ENCODE measurements around the gene GNL3.

The GNL3 gene

DNA sequence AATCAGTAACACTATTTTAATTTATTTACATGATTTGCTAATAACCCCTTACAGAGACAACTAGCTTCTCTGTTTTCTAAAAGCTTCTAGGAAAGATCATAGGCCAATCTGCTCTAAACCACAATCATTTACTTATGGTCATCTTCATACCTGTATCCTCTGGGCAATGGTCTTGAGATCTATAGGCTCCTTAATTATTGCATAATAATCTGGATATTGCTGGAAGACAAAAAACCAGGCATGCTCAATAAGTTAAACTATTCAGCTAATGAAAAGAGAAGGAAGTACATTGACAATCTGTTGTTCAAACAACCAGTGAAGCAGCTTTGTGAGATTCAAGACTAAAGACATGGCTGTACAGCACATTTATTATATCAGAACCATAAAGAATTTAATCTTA, 34.2 kb upstream of the GNL3 start:
- ChIA-PET POLR2A (no interaction called here), CTCF (no interaction called here)
- DNase-seq (ENCODE audit: extremely low spot score): no peak
- TF ChIP-seq BHLHE40 (IDR thresholded peaks at IDR 0.05; ENCODE audit: borderline replicate concordance) (no peak), HDGF (IDR thresholded peaks at IDR 0.05; ENCODE audit: borderline replicate concordance) (no peak), CTBP1 (IDR thresholded peaks at IDR 0.05; ENCODE audit: borderline replicate concordance) (no peak), ARNT (IDR thresholded peaks at IDR 0.05) (no peak), FOXK2 (IDR thresholded peaks at IDR 0.05) (no peak), ELF4 (IDR thresholded peaks at IDR 0.05) (no peak), TARDBP (IDR thresholded peaks at IDR 0.05) (no peak), SP1 (IDR thresholded peaks at IDR 0.05) (no peak), FOXA1 (IDR thresholded peaks at IDR 0.05) (no peak), FOXM1 (IDR thresholded peaks at IDR 0.05; ENCODE audit: borderline replicate concordance) (no peak), ZNF384 (IDR thresholded peaks at IDR 0.05) (no peak), L3MBTL2 (conservative IDR thresholded peaks at IDR 0.05) (no peak), SUZ12 (IDR thresholded peaks at IDR 0.05) (no peak), NFRKB (IDR thresholded peaks at IDR 0.05) (no peak), LEF1 (IDR thresholded peaks at IDR 0.05; ENCODE audit: borderline replicate concordance) (no peak)
- TF ChIP-seq, protein P1, sequence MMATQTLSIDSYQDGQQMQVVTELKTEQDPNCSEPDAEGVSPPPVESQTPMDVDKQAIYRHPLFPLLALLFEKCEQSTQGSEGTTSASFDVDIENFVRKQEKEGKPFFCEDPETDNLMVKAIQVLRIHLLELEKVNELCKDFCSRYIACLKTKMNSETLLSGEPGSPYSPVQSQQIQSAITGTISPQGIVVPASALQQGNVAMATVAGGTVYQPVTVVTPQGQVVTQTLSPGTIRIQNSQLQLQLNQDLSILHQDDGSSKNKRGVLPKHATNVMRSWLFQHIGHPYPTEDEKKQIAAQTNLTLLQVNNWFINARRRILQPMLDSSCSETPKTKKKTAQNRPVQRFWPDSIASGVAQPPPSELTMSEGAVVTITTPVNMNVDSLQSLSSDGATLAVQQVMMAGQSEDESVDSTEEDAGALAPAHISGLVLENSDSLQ (IDR thresholded peaks at IDR 0.05): no peak

DNA sequence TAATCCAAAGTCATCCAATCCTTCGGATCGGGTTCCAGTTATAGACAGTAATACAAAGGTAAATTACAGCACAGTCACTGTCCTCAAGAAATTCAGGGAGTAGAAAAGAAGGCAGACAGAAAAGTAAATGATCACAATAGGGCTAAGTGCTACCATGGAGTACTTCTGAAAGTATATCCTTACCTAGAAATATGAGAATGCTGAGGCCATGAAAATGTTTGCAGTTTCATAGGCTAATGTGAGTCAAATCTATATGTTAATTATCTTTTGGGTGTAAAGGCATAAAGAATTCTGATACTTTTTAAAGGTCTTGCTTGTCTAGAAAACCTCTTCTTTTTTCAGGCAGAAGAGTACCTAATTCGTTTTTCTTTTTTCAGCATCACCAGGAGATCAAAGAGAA, 29.9 kb upstream of the GNL3 start:
- ChIA-PET CTCF (no interaction called here), POLR2A (no interaction called here)
- no peak for TF ChIP-seq FOXK2 (IDR thresholded peaks at IDR 0.05)
- no peak for TF ChIP-seq ARNT (IDR thresholded peaks at IDR 0.05)
- TF ChIP-seq LEF1 (IDR thresholded peaks at IDR 0.05; ENCODE audit: borderline replicate concordance): no peak
- TF ChIP-seq SP1 (IDR thresholded peaks at IDR 0.05): no peak
- no peak for TF ChIP-seq NFRKB (IDR thresholded peaks at IDR 0.05)
- TF ChIP-seq ZNF384 (IDR thresholded peaks at IDR 0.05): no peak
- no peak for TF ChIP-seq CTBP1 (IDR thresholded peaks at IDR 0.05; ENCODE audit: borderline replicate concordance)
- TF ChIP-seq HDGF (IDR thresholded peaks at IDR 0.05; ENCODE audit: borderline replicate concordance): no peak
- no peak for TF ChIP-seq L3MBTL2 (conservative IDR thresholded peaks at IDR 0.05)
- no peak for TF ChIP-seq SUZ12 (IDR thresholded peaks at IDR 0.05)
- no peak for TF ChIP-seq BHLHE40 (IDR thresholded peaks at IDR 0.05; ENCODE audit: borderline replicate concordance)
- TF ChIP-seq FOXM1 (IDR thresholded peaks at IDR 0.05; ENCODE audit: borderline replicate concordance): no peak
- TF ChIP-seq FOXA1 (IDR thresholded peaks at IDR 0.05): no peak
- TF ChIP-seq, protein P1 (IDR thresholded peaks at IDR 0.05): no peak
- no peak for TF ChIP-seq TARDBP (IDR thresholded peaks at IDR 0.05)
- no peak for TF ChIP-seq ELF4 (IDR thresholded peaks at IDR 0.05)
- DNase-seq (ENCODE audit: extremely low spot score): no peak

DNA sequence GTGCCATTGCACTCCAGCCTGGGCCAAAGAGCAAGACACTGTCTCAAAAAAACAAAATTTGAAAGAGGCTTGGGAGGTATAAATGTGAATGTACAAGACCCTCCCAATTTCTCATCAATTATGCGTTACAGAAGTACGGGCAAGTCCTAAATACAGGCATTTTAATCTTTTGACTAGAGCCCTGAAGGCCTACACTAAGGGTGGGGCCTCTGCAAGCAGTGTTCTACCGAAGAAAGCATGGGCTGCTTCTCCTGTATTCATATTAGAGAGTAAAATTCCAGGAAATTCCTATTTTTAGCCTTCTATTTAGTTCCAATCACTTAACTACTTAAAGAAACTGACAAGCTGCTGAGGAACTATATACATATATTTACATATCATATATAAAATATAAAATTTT, 25.8 kb upstream of the GNL3 start:
- ChIA-PET CTCF (no interaction called here), POLR2A (no interaction called here)

DNA sequence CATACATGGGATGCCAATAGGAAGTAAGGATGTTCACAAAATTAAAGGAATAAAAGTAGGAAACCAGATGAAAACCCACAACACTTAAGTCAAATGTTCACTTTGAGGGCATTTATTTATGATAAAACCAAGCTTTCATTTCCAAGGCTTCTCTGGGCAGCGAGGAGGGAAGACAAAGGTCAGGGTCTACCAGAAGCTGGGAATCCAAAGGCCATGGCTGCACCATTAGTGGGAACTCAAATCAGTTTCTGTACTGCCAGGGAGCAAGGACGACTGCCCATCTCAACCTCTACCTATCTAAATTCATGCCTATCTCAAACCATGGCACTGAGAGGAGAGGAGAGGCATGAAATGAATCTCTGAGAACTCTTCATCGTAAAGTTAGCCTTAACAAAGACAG, 22.7 kb upstream of the GNL3 start:
- no peak for TF ChIP-seq CTBP1 (IDR thresholded peaks at IDR 0.05; ENCODE audit: borderline replicate concordance)
- TF ChIP-seq FOXK2 (IDR thresholded peaks at IDR 0.05): no peak
- no peak for TF ChIP-seq ARNT (IDR thresholded peaks at IDR 0.05)
- no peak for TF ChIP-seq TARDBP (IDR thresholded peaks at IDR 0.05)
- TF ChIP-seq, protein P1 (IDR thresholded peaks at IDR 0.05): no peak
- no peak for TF ChIP-seq ZNF384 (IDR thresholded peaks at IDR 0.05)
- TF ChIP-seq FOXA1 (IDR thresholded peaks at IDR 0.05): no peak
- TF ChIP-seq SP1 (IDR thresholded peaks at IDR 0.05): no peak
- ChIA-PET POLR2A (no interaction called here), CTCF (no interaction called here)
- no peak for DNase-seq (ENCODE audit: extremely low spot score)

More for the DNA sequence above, 25.8 kb upstream of the GNL3 start:
- no peak for DNase-seq (ENCODE audit: extremely low spot score)
- TF ChIP-seq SP1 (IDR thresholded peaks at IDR 0.05) (no peak), BHLHE40 (IDR thresholded peaks at IDR 0.05; ENCODE audit: borderline replicate concordance) (no peak), FOXM1 (IDR thresholded peaks at IDR 0.05; ENCODE audit: borderline replicate concordance) (no peak), ELF4 (IDR thresholded peaks at IDR 0.05) (no peak), LEF1 (IDR thresholded peaks at IDR 0.05; ENCODE audit: borderline replicate concordance) (no peak), L3MBTL2 (conservative IDR thresholded peaks at IDR 0.05) (no peak), TARDBP (IDR thresholded peaks at IDR 0.05) (no peak), SUZ12 (IDR thresholded peaks at IDR 0.05) (no peak), ARNT (IDR thresholded peaks at IDR 0.05) (no peak), CTBP1 (IDR thresholded peaks at IDR 0.05; ENCODE audit: borderline replicate concordance) (no peak), ZNF384 (IDR thresholded peaks at IDR 0.05) (no peak), FOXA1 (IDR thresholded peaks at IDR 0.05) (no peak), NFRKB (IDR thresholded peaks at IDR 0.05) (no peak)
- TF ChIP-seq, protein P1 (IDR thresholded peaks at IDR 0.05): no peak

DNA sequence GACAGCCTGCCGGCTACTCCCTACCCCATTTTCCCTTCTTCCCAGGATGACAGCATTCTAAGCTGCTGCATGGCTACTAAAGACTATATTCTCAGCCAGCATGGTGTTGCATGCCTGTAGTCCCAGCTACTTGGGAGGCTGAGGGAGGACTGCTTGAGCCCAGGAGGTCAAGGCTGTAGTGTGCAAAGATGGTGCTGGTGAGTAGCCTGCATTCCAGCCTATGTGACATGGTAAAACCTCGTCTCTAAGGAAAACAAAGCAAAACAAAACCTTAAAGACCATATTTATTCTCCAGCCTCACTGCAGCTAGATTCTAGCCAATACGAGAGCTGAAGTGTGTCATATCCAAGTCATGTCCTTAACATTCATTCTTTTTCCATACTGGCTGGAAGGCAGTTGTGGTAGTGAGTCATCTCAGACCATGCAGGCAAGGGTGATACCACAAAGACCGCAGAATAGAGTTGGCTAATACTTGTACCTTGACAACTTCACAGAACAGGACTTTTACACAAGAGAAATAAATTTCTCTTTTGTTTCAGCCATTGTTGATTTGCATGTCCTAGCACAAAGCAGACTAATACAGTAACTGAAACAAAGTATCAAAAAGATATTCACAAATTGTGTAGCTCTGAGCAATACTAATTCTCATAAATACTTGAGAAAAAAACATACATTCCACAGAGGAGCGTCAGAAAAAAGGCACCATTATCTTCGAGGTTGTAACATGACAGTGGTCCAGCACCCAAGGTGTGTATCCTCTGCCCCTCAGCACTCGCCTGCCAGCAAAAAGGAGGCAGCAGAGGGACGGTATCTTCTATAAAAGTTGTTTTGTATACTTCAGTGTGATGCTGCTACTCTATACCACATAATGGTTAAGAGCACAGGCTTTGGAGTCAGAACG, 15.0 kb upstream of the GNL3 start:
- TF ChIP-seq SP1 (IDR thresholded peaks at IDR 0.05): no peak
- TF ChIP-seq ARNT (IDR thresholded peaks at IDR 0.05): no peak
- TF ChIP-seq L3MBTL2 (conservative IDR thresholded peaks at IDR 0.05): no peak
- TF ChIP-seq CTBP1 (IDR thresholded peaks at IDR 0.05; ENCODE audit: borderline replicate concordance): no peak
- no peak for TF ChIP-seq TARDBP (IDR thresholded peaks at IDR 0.05)
- ChIA-PET CTCF (no interaction called here), POLR2A (no interaction called here)
- DNase-seq (ENCODE audit: extremely low spot score): no peak

Data from HEK293T (cell line).